H9 (cell line): ENCODE measurements around the gene PI4KB. TPM values are rescaled to one million over a fixed set of nuclear protein-coding genes. Genes with fewer than 3 reads are reported as not detected.

ENCODE experiments used
- DNase-seq: peaks from one replicate; pipeline ENCODE4 v3.0.0-alpha.2; 2017
- H2AFZ ChIP-seq: one replicate; pipeline ENCODE4 v1.6.1; 2013; ENCODE audit warnings: mild to moderate bottlenecking, low read length, control low read depth, moderate library complexity
- H2AK5ac ChIP-seq: 2 replicates; pipeline ENCODE4 v1.6.1; 2013; ENCODE audit warnings: low read length, control low read depth, mixed read lengths; ENCODE audit not compliant: insufficient read length
- H2BK120ac ChIP-seq: one replicate; pipeline ENCODE4 v1.6.1; 2013; ENCODE audit warnings: low read depth, mild to moderate bottlenecking, low read length, control low read depth, inconsistent platforms; ENCODE audit not compliant: poor library complexity, severe bottlenecking
- H2BK12ac ChIP-seq: 2 replicates; pipeline ENCODE4 v1.6.1; 2013; ENCODE audit warnings: low read length, control low read depth, mixed read lengths, low read depth; ENCODE audit not compliant: insufficient read length
- H2BK15ac ChIP-seq: 2 replicates; pipeline ENCODE4 v1.6.1; 2013; ENCODE audit warnings: low read depth, low read length, control low read depth
- H2BK20ac ChIP-seq: one replicate; pipeline ENCODE4 v1.6.1; 2013; ENCODE audit warnings: low read depth, mild to moderate bottlenecking, low read length, control low read depth, inconsistent platforms; ENCODE audit not compliant: poor library complexity, severe bottlenecking
- H2BK5ac ChIP-seq: 2 replicates; pipeline ENCODE4 v1.6.1; 2013; ENCODE audit warnings: low read length, control low read depth, mixed read lengths; ENCODE audit not compliant: insufficient read length
- H3K14ac ChIP-seq: 2 replicates; pipeline ENCODE4 v1.6.1; 2013; ENCODE audit warnings: low read length, control low read depth; ENCODE audit not compliant: insufficient read depth
- H3K18ac ChIP-seq: 2 replicates; pipeline ENCODE4 v1.6.1; 2013; ENCODE audit warnings: low read depth, mild to moderate bottlenecking, mixed read lengths, low read length, control low read depth; ENCODE audit not compliant: insufficient read length
- H3K23ac ChIP-seq: 2 replicates; pipeline ENCODE4 v1.6.1; 2013; ENCODE audit warnings: low read length, control low read depth, mixed read lengths, low read depth; ENCODE audit not compliant: insufficient read length
- H3K23me2 ChIP-seq: 2 replicates; pipeline ENCODE4 v1.6.1; 2013; ENCODE audit warnings: low read depth, mild to moderate bottlenecking, mixed read lengths, low read length, control low read depth; ENCODE audit not compliant: insufficient read length, poor library complexity, severe bottlenecking
- H3K27ac ChIP-seq: 2 replicates; pipeline ENCODE4 v1.5.1; 2013; ENCODE audit warnings: low read length, control low read depth, mixed read lengths, low read depth; ENCODE audit not compliant: insufficient read length
- H3K27me3 ChIP-seq: 2 replicates; pipeline ENCODE4 v1.6.1; 2013; ENCODE audit warnings: low read length, control low read depth, inconsistent platforms; ENCODE audit not compliant: insufficient read depth
- H3K4ac ChIP-seq: 2 replicates; pipeline ENCODE4 v1.6.1; 2013; ENCODE audit warnings: low read depth, mild to moderate bottlenecking, control low read depth, inconsistent platforms, low read length, moderate library complexity
- H3K4me1 ChIP-seq: 2 replicates; pipeline ENCODE4 v1.6.1; 2013; ENCODE audit warnings: low read length, control low read depth, inconsistent platforms; ENCODE audit not compliant: insufficient read depth
- H3K4me2 ChIP-seq: 2 replicates; pipeline ENCODE4 v1.6.1; 2013; ENCODE audit warnings: low read length, control low read depth, mixed read lengths; ENCODE audit not compliant: insufficient read length, insufficient read depth
- H3K56ac ChIP-seq: 2 replicates; pipeline ENCODE4 v1.6.1; 2013; ENCODE audit warnings: low read depth, mild to moderate bottlenecking, mixed read lengths, low read length, control low read depth; ENCODE audit not compliant: insufficient read length
- H3K79me1 ChIP-seq: 2 replicates; pipeline ENCODE4 v1.6.1; 2013; ENCODE audit warnings: low read depth, mild to moderate bottlenecking, moderate library complexity, low read length, control low read depth, inconsistent platforms; ENCODE audit not compliant: insufficient read depth, poor library complexity, severe bottlenecking
- H3K79me2 ChIP-seq: 2 replicates; pipeline ENCODE4 v1.6.1; 2013; ENCODE audit warnings: low read length, control low read depth, inconsistent platforms; ENCODE audit not compliant: insufficient read depth
- H3K9ac ChIP-seq: 2 replicates; pipeline ENCODE4 v1.6.1; 2013; ENCODE audit warnings: low read length, control low read depth, mixed read lengths; ENCODE audit not compliant: insufficient read length; ENCODE audit errors: extremely low read depth
- H3K9me3 ChIP-seq: one replicate; pipeline ENCODE4 v1.6.1; 2013; ENCODE audit warnings: low read depth, low read length, inconsistent platforms; ENCODE audit not compliant: control insufficient read depth
- H3T11ph ChIP-seq: one replicate; pipeline ENCODE4 v1.6.1; 2013; ENCODE audit warnings: mild to moderate bottlenecking, low read length, control low read depth, inconsistent platforms
- H4K20me1 ChIP-seq: one replicate; pipeline ENCODE4 v1.6.1; 2013; ENCODE audit not compliant: control insufficient read depth, insufficient read length, insufficient read depth
- H4K5ac ChIP-seq: 2 replicates; pipeline ENCODE4 v1.6.1; 2013; ENCODE audit warnings: low read depth, mild to moderate bottlenecking, mixed read lengths, low read length, control low read depth; ENCODE audit not compliant: insufficient read length
- H4K8ac ChIP-seq: replicated peaks from 2 replicates; pipeline ENCODE4 v1.6.1; 2013; ENCODE audit warnings: low read length, control low read depth, mixed read lengths, low read depth; ENCODE audit not compliant: insufficient read length
- H4K91ac ChIP-seq: 2 replicates; pipeline ENCODE4 v1.6.1; 2013; ENCODE audit warnings: low read depth, mild to moderate bottlenecking, moderate library complexity, mixed read lengths, low read length, control low read depth; ENCODE audit not compliant: insufficient read length
- H3K27ac Mint-ChIP-seq, 3 experiments: 2 replicates in 2 of 3; 3 replicates in 1 of 3; pipeline ENCODE4 v1.8.0; 2020 to 2021; ENCODE audit warnings: mixed read lengths in 3 of 3, mild to moderate bottlenecking in 1 of 3, moderate library complexity in 1 of 3
- H3K27me3 Mint-ChIP-seq: 2 replicates; pipeline ENCODE4 v1.8.0; 2021; ENCODE audit warnings: low read depth, mild to moderate bottlenecking, moderate library complexity, mixed read lengths
- H3K36me3 Mint-ChIP-seq, 3 experiments: 2 replicates in 2 of 3; 3 replicates in 1 of 3; pipeline ENCODE4 v1.8.0; 2020 to 2021; ENCODE audit warnings: low read depth in 3 of 3, mixed read lengths in 3 of 3; ENCODE audit not compliant: insufficient read depth in 1 of 3
- H3K4me1 Mint-ChIP-seq, 2 experiments: 2 replicates each; pipeline ENCODE4 v1.8.0; 2020; ENCODE audit warnings: mixed read lengths in 2 of 2
- H3K4me3 Mint-ChIP-seq, 2 experiments: 2 replicates in 1 of 2; 3 replicates in 1 of 2; pipeline ENCODE4 v1.8.0; 2020 to 2021; ENCODE audit warnings: mild to moderate bottlenecking in 2 of 2, mixed read lengths in 2 of 2, moderate library complexity in 1 of 2
- H3K9me3 Mint-ChIP-seq, 2 experiments: 2 replicates in 1 of 2; 3 replicates in 1 of 2; pipeline ENCODE4 v1.8.0; 2020; ENCODE audit warnings: mild to moderate bottlenecking in 2 of 2, mixed read lengths in 2 of 2, moderate library complexity in 1 of 2
- CTCF ChIP-seq: fragments of 200-600 bp; sonication (generic); conservative IDR thresholded peaks from 3 replicates; pipeline ENCODE4 v1.8.0; 2021; ENCODE audit warnings: antibody characterized with exemption, mild to moderate bottlenecking
- WGBS: extraction: QIAGEN DNeasy Blood & Tissue Kit; methylation state at CpG from one replicate; pipeline ENCODE4 v1.1.7; 2013; ENCODE audit warnings: missing lambda C conversion rate, low lambda C conversion rate, mixed read lengths; ENCODE audit not compliant: insufficient read length; ENCODE audit errors: extremely low coverage; 5-methylcytosine and 5-hydroxymethylcytosine counted together
- total RNA-seq: library from RNA; stranded (reverse); gene quantifications from 2 replicates; pipeline ENCODE4 v1.2.1, GENCODE V29; 2021

Gene PI4KB
- total RNA-seq, 1 experiment from 2014 or later: 39.1 TPM

- H2AFZ ChIP-seq: no peak overlapping the region
- no peaks in the 10 kb centered on the region for H3K79me2 ChIP-seq
- H2BK15ac ChIP-seq: no peak overlapping the region
- DNase-seq: no peak
- H3K4me3 Mint-ChIP-seq: no peak overlapping the region
- H4K8ac ChIP-seq: no peak overlapping the region
- no peaks in the 10 kb centered on the region for H3K9me3 Mint-ChIP-seq
- H3K79me1 ChIP-seq: no peaks in the 10 kb centered on the region
- no peak overlapping the region for H3K23ac ChIP-seq
- H3K23me2 ChIP-seq: peaks cover 13% of the 10 kb centered on the region
- no peak for TF ChIP-seq CTCF
- no peak overlapping the region; a peak in 2 of 7 replicates for H3K27ac Mint-ChIP-seq
- no peak overlapping the region for H4K91ac ChIP-seq
- H3K27ac ChIP-seq: no peak overlapping the region
- H2BK5ac ChIP-seq: no peak overlapping the region
- H4K5ac ChIP-seq: no peak overlapping the region
- no peak overlapping the region for H3K4ac ChIP-seq
- no peak overlapping the region for H2BK120ac ChIP-seq
- H3K4me2 ChIP-seq: no peak overlapping the region
- no peaks in the 10 kb centered on the region for H4K20me1 ChIP-seq
- peaks cover 15% of the 10 kb centered on the region in 2 experiments for H3K4me1 Mint-ChIP-seq
- no peaks in the 10 kb centered on the region for H3K27me3 ChIP-seq
- no peak overlapping the region for H3K18ac ChIP-seq
- WGBS: no CpG with 5 or more reads among the region's 4 CpGs
- H2AK5ac ChIP-seq: no peak overlapping the region
- no peak overlapping the region for H2BK12ac ChIP-seq
- H3K4me1 ChIP-seq: no peaks in the 10 kb centered on the region; the same call in 1 of the 2 replicates
- H3K36me3 Mint-ChIP-seq: peaks cover 8 to 42% (median 20%) of the 10 kb centered on the region in 3 experiments; a peak in 6 of 7 replicates
- no peak overlapping the region for H3K56ac ChIP-seq
- no peak overlapping the region for H3K9ac ChIP-seq
- no peaks in the 10 kb centered on the region for H3K9me3 ChIP-seq
- H3K27me3 Mint-ChIP-seq: no peaks in the 10 kb centered on the region
- no peak overlapping the region for H3K14ac ChIP-seq
- no peak overlapping the region for H2BK20ac ChIP-seq
- no peak overlapping the region for H3T11ph ChIP-seq
Observed at GRCh38 chr1:151324390-151324930, 2.8 kb downstream of the PI4KB start.
